ENCODE data around the gene RUVBL2.

RUVBL2 gene

DNA sequence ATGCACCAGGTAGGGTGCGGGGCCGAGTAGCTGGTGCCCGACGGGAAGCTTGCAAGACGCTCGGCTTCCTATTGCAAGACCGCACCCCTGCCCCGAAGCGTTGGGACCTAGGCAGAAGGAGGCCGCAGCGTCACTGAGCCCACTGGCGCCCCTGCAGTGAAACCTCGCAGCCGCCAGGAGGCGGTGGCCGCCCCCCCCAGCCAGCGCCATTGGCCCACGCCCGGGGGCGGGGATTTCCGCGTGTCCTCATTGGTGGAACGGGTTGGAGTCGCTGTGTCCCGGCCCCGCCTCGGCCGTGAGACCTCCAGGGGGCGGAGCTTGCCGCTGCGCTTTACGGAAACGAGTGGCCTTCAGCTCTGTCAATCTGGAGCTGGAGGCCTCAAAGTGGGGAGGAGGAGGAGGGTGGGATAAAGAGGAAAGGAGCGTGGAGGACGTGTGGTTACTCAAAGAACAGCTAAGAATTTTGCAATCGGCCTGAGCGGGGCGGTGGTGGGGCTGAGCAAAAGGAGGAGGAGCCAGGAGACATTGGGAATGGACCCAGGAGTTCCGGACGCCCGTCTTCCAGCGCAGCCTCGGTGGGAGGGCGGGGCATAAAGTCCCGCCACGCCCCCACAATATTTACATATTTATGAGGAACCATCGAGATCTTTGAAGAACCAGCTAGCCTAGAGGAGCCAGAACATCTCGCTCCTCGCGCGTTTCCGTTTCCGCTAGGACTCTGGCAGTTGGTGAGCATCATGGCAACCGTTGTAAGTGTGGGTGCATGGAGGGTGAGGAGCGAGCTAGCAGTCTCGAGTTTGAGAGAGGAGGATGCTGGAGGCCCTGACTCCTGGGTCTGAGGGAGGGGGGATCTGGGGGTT lies at the start of gene RUVBL2, which contains the start of gene GYS1:
RUVBL2 (plus strand) TSS at position 713 of the 860 bp plus-strand sequence; CDS start at position 738, 25 bp downstream.
GYS1 (minus strand) TSS at position 135 of the 860 bp plus-strand sequence. CDS start 197 bp downstream, outside the sequence.
- DNase-seq (ENCODE audit: low read depth in 2 of 2, low spot score in 1 of 2), result peak; percentile 97 to 98

DNA sequence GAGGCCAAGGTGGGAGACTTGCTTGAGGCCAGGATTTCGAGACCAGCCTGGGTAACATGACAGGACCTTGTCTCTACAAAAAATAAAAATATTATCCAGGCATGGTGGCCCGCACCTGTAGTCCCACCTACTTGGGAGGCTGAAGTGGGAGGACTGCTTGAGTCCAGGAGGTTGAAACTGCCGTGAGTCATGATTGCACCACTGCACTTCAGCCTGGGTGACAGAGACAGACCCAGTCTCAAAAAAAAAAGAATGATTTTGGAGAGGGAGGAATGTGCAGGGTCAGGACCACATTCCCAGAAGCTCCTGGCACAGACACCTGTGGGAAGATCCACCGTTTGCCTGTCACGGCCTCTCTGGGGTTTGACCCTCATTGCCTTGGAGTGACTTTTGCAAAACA lies 48.3 kb upstream of the RUVBL2 start:
- no peak for DNase-seq (ENCODE audit: low read depth in 2 of 2, low spot score in 1 of 2)

DNA sequence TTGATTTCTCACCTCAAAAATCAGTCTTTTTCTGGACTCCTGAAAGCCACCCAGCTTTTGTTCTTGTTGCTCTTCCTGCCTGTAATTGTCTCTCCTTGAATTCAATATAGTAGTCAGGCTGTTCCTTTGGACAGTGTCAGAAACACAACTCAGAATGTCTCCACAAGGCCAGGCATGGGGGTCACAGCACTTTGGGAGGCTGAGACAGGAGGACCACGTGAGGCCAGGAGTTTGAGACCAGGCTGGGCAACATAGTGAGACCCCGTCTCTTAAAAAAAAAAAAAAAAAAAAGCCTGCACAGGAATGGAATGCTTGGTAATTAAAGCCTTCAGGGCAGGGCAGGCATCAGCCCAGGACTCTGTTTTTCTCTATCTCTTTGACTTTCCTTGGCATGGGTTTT lies 47.9 kb upstream of the RUVBL2 start:
- DNase-seq (ENCODE audit: low read depth in 2 of 2, low spot score in 1 of 2), result no peak

DNA sequence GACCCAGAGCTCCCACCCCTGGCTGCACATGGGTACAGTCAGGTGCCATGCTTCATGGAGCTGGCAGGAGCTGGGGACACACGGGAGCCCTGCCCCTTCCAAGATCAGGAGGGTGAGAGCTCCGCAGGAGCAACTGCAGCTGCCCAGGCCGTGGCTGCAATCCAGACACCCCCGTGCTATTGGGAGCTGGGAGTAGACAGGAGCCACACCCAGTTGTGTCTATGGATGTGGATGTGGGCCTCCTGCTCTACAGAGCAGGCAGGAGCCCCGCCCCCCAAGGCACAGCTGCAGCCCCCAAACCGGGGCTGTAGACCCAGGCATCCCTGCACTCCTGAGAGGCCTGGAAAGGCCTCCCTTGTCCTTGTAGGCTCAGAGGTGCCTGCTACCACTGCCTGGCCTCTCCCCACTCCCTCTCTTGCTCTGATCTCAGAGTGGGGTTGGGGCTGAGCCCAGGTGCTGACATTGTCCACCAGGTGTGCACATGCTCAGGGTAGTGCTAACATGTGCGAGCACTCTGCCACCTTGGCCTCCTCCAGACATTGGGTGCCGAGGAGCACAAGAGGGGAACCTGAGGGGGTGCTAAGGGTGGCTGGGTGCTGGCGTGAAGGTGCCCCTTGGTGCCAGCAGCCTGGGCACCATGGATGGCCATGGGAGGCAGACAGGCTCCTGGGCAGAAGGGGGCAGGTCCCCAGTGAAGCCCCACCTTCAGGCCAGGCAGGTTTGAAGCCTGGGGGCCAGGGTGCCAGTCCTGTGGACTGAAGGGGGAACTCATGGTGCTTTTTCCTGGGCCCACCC lies 47.0 kb upstream of the RUVBL2 start:
- DNase-seq (ENCODE audit: low read depth in 2 of 2, low spot score in 1 of 2), result no peak

DNA sequence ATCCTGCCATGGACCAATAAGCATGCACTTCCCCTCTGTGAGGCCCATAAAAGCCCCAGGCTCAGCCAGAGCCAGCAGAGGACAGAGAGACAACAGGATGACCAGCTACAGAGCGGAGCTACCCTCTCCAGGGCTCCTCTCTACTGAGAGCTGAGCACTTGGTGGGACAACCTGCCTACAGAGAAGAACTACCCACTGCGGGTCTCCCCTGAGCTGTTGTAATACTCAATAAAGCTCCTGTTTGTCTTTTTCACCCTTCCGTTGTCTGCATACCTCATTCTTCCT lies 46.5 kb upstream of the RUVBL2 start:
- DNase-seq (ENCODE audit: low read depth in 2 of 2, low spot score in 1 of 2), result no peak

DNA sequence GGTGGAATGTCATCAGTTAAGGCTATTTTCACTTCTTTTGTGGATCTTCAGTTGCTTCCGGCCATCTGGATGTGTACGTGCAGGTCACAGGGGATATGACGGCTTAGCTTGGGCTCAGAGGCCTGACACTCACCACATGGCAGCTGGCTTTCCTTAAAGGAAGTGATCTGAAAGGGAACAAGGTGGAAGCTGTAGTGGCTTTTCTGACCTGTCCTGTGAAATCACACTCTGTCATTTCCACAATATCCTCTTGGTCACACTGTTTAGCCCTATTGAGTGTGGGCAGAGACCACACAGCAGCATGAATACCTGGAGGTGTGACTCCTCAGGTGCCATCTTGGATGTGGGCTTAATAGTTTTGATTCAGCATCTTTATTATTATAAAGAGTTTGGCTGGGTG lies 43.5 kb upstream of the RUVBL2 start:
- no peak for DNase-seq (ENCODE audit: low read depth in 2 of 2, low spot score in 1 of 2)

DNA sequence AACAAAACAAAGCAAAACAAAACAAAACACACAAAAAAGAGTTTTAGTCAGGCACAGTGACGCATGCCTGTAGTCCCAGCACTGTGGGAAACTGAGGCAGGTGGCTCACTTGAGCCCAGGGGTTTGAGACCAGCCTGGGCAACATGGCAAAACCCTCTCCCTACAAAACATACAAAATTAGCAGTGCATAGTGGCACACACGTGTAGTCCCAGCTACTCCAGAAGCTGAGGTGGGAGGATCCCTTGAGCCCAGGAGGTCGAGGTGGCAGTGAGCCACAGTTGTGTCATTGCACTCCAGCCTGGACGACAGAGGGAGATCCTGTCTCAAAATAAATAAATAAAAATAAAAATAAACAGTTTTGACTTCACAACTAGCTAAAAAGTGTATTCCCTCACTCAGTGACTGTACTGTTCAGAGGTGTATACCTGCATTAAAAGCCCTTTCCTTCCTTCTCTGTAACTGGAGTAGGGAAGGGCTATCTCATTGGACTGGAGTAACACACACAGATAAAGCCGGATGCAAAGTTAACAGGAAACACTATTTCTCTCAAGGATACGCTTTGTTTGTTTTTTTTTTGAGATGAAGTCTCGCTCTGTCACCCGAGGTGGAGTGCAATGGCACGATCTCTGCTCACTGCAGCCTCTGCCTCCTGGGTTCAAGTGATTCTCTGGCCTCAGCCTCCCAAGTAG lies 42.7 kb upstream of the RUVBL2 start:
- DNase-seq (ENCODE audit: low read depth in 2 of 2, low spot score in 1 of 2), result no peak

DNA sequence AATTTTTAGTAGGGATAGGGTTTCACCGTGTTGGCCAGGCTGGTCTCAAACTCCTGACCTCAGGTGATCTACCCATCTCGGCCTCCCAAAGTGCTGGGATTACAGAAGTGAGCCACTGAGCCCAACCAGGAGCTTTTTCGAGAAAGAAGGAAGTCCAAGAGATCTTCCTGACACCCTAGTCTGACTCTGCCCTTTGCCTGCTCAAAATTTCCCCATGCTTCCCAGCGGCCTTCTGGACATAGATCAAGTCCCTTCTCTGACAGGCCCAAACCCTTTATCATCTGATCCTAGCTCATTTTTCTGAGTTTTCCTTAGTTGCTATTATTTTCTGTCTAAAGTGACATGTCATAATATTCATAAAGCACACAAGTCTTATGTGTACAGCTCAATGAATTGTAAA lies 40.5 kb upstream of the RUVBL2 start:
- no peak for DNase-seq (ENCODE audit: low read depth in 2 of 2, low spot score in 1 of 2)

DNA sequence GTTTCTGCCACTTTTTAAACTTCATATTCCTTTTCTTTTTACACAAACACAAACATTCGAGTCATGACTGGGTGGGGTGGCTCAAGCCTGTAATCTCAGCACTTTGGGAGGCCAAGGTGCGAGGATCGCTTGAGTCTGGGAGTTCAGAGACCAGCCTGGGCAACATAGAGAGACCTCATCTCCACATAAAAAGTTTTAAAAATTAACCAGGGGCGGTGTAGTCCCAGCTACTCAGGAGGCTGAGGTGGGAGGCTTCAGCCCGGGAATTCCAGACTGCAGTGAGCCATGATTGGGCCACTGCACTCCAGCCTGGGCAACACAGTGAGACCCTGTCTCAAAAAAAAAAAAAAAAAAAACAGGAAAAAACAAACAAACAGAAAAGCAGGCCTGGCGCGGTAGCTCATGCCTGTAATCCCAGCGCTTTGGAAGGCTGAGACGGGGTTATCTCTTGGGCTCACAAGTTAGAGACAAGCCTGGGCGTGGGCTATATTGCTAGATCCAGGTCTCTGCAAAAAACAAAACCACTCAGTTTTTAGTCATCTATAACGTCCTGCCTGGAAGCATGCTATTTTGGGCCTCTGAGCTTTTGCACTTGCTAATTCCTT lies 39.6 kb upstream of the RUVBL2 start:
- no peak for DNase-seq (ENCODE audit: low read depth in 2 of 2, low spot score in 1 of 2)

DNA sequence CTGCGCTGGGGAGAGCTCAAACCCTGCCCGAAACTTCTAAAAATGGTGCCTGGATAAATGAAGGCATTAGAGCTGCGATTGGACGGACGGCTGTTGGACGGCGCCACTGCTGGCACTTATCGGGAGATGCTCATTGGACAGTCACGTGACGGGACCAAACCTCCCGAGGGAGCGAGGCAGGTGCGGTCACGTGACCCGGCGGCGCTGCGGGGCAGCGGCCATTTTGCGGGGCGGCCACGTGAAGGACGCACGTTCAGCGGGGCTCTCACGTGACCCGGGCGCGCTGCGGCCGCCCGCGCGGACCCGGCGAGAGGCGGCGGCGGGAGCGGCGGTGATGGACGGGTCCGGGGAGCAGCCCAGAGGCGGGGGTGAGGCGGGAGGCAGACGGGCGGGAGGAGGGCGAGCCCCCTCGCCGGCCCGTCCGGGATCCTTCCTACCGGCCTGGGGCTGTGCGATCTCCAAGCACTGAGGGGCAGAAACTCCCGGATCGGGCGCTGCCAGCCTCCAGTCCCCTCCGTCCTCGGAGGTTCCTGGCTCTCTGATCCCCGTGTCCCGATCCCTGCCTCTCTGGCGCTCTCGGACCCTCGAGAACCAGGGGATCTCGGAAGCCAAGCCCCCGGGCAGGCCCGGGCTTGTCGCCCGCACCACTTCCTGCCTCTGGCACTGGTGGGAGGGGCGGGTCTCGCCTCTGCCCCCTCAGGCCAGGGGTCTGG lies 38.9 kb upstream of the RUVBL2 start, which contains the start of gene BAX:
BAX (plus strand) TSS at position 281 of the 713 bp plus-strand sequence; CDS start at position 335, 54 bp downstream.
- DNase-seq (ENCODE audit: low read depth in 2 of 2, low spot score in 1 of 2), result peak; percentile 66 to 70

DNA sequence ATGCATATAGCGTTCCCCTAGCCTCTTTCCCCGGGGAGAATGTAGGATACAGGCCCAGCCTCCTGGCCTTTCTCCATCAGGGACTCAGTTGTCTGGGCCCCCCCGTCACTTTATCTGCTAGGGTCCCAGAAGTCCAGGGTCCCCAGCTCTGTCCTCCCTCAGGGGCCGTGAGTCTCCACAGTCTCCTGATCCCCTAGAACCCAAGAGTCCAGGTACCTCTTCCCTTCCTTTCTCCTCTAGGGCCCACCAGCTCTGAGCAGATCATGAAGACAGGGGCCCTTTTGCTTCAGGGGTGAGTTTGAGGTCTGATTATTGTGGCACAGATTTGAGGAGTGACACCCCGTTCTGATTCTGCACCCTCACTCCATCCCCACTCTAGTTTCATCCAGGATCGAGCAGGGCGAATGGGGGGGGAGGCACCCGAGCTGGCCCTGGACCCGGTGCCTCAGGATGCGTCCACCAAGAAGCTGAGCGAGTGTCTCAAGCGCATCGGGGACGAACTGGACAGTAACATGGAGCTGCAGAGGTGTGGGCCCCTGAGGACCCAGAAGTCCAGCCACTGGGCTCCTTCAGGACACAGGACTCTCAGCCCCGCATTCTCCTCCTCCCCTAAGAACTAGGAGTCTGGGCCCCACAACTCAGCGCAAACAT lies 38.3 kb upstream of the RUVBL2 start:
- no peak for DNase-seq (ENCODE audit: low read depth in 2 of 2, low spot score in 1 of 2)

DNA sequence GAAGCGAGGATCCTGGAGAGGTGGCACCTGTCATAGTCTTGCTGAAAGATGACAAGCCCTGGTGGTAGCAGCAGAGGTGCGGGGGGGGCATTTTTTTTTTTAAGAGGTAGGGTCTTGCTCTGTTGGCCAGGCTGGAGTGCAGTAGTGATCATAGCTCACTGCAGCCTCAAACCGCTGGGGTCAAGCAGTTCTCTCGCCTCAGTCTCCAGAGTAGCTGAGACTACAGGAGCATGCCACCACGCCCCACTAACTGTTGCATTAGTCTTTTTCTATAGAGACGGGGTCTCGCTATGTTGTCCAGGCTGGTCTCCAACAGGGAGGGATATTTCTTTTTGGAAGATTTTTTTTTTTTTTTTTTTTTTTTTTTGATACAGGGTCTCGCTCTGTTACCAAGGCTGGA lies 35.7 kb upstream of the RUVBL2 start:
- DNase-seq (ENCODE audit: low read depth in 2 of 2, low spot score in 1 of 2), result no peak

DNA sequence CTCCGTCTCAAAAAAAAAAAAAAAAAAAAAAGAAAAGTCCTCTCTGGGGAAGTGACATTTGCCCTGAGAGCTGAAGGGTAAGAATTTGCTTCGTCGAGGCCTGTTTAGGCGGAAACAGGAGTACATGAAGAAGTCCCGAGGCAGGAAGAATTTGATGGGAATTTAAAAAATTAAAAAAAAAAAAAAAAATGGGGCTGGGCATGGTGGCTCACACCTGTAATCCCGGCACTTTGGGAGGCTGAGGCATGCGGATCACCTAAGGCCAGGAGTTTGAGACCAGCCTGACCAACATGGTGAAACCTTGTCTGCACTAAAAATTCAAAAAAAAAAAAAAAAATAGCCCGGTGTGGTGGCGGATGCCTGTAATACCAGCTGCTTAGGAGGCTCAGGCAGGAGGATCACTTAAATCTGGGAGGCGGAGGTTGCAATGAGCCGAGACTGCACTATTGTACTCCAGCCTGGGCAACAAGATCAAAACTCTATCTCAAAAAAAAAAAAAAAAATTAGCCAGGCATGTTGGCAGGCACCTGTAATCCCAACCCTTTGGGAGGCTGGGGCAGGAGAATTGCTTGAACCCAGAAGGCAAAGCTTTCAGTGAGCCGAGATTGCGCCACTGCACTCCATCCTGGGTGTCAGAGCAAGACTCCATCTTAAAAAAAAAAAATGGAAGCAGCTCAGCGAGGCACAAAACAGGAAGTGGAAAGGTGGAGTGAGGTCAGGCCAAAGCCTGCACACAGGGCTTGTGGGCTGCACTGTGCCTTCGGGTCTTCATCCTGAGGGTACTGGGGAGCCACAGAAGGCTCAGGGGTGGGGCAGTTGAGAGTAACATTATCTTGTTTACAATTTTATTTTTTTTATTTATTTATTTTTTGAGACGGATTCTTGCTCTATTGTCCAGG lies 34.1 kb upstream of the RUVBL2 start:
- no peak for DNase-seq (ENCODE audit: low read depth in 2 of 2, low spot score in 1 of 2)

DNA sequence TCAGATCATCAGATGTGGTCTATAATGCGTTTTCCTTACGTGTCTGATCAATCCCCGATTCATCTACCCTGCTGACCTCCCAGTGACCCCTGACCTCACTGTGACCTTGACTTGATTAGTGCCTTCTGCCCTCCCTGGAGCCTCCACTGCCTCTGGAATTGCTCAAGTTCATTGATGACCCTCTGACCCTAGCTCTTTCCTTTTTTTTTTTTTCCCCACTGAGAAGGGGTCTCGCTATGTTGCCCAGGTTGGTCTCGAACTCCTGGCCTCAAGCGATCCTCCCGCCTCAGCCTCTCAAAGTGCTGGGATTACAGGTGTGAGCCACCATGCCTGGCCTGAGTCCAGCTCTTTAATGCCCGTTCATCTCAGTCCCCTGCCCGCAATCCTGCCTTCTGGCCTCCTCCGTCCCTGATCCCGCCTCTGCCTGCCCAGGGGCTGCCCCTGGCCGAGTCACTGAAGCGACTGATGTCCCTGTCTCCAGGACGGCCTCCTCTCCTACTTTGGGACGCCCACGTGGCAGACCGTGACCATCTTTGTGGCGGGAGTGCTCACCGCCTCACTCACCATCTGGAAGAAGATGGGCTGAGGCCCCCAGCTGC lies 32.5 kb upstream of the RUVBL2 start:
- no peak for DNase-seq (ENCODE audit: low read depth in 2 of 2, low spot score in 1 of 2)

DNA sequence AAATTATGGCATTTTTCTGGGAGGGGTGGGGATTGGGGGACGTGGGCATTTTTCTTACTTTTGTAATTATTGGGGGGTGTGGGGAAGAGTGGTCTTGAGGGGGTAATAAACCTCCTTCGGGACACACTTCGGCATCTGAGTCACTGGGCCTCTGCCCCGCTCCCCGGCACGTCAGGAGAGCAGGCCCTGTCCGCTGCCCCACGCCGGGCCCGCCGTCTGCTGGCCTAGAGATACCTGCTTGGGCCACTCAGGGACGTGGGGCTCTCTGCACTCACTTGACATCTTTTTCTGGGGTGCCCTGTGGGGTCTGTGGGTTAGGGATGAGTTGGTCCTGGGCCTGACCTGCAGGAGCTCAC lies 32.0 kb upstream of the RUVBL2 start:
- DNase-seq (ENCODE audit: low read depth in 2 of 2, low spot score in 1 of 2), result no peak

DNA sequence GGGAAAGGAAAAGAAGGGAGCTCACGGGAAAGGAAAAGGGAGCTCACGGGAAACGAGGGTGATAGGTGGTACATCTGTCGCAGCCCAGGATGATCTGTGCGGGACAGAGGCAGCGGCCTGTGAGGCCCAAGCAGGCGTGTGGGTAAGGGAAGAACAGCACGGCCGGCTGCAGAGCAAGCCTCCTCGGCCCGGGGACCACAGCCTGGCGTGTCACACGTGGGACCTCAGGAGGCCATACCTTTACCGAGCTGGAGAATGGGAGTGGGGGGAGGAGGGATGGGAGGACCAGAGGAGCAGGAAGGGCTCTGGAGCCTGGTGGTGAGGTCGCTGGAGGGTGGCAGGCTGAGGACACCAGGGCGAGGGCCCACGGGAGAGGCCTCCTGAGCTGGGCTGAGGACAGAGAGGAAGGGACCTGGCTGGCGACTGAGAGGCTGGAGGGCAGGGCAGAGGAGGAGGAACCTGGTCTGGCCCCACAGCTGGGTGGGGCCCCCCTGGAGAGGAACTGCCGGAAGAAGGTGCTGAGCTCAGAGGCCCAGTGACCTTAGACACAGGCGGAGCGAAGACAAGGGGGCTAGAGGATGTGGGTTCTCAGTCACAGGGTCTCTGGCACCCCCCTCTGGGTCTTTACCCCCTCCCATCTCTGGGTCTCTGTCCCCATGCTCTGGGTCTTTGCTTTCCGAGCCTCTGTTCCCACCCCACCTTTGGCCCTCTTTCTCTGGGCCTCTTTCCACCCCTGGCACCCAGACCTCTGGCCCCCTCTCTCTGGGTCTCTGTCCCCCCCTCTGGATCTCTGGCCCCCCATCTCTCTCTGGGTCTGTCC lies 31.4 kb upstream of the RUVBL2 start:
- DNase-seq (ENCODE audit: low read depth in 2 of 2, low spot score in 1 of 2), result no peak

DNA sequence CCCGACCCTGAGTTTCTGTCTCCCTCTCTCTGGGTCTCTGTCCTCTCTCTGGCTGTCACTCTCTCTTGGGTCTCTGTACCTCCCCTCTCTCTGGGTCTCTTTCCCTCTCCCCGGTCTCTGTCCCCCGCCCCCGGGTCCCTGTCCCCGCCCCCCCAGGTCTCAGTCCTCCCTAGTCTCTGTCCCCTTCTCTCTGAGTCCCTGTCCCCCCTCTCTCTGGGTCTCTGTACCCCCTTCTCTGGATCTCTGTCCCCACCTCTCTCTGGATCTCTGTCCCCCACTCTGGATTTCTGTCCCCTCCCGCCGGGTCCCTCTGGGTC lies 30.9 kb upstream of the RUVBL2 start:
- no peak for DNase-seq (ENCODE audit: low read depth in 2 of 2, low spot score in 1 of 2)
